ENCODE measurements around the gene PARD3. TPM values are rescaled to one million over a fixed set of nuclear protein-coding genes. Genes with fewer than 3 reads are reported as not detected.

Gene PARD3
- total RNA-seq, 1 experiment from 2014 or later = 154 TPM

DNA sequence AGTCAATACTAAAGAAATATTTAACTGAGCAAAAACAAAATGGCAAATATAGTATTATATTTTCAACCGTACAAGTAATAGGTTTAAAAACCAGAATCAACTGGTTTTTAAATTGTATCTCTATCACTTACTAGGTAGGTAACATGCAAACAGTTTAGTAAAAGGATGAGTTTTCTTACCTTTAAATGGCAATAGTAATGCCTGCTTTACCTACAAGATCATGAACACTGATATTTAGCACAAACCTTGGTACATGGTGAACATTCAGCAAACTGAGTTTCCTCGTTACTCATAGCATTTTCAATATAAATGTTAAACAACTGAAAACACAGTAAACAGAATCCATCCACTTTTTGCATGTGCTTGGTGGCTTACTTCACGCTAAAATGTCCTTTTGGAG lies 389.1 kb downstream of the PARD3 start:
- no peaks in the 10 kb centered on the region for H3F3A ChIP-seq (ENCODE audit: low read length, unreplicated experiment)
- no peaks in the 10 kb centered on the region for H3K27me3 ChIP-seq (ENCODE audit: low read length)
- no peak for ATAC-seq
- H3K4me3 ChIP-seq (ENCODE audit: low read length) = no peak overlapping the region
- H3K9me3 ChIP-seq (ENCODE audit: low read length) = no peaks in the 10 kb centered on the region
- intact Hi-C loops (cut with micrococcal nuclease) = no loop called here
- H3K4me1 ChIP-seq (ENCODE audit: insufficient read depth, low read length) = peaks cover 6% of the 10 kb centered on the region
- H3K27ac ChIP-seq (ENCODE audit: low read length) = no peak overlapping the region
- H3K9ac ChIP-seq (ENCODE audit: low read length) = no peak overlapping the region
- H2AFZ ChIP-seq (ENCODE audit: low read length) = no peak overlapping the region
- no peak overlapping the region for H3K4me2 ChIP-seq (ENCODE audit: low read length)
- no peak for DNase-seq
- CTCF ChIA-PET = no interaction called here
- H3K79me2 ChIP-seq (ENCODE audit: low read length) = no peaks in the 10 kb centered on the region
- H3K36me3 ChIP-seq (ENCODE audit: low read depth, low read length) = no peaks in the 10 kb centered on the region
- POLR2A ChIA-PET (ENCODE audit: unreplicated experiment) = no interaction called here
- no peaks in the 10 kb centered on the region for H3K9me2 ChIP-seq (replicated peaks; ENCODE audit: low read length)
- TF ChIP-seq, protein P1, sequence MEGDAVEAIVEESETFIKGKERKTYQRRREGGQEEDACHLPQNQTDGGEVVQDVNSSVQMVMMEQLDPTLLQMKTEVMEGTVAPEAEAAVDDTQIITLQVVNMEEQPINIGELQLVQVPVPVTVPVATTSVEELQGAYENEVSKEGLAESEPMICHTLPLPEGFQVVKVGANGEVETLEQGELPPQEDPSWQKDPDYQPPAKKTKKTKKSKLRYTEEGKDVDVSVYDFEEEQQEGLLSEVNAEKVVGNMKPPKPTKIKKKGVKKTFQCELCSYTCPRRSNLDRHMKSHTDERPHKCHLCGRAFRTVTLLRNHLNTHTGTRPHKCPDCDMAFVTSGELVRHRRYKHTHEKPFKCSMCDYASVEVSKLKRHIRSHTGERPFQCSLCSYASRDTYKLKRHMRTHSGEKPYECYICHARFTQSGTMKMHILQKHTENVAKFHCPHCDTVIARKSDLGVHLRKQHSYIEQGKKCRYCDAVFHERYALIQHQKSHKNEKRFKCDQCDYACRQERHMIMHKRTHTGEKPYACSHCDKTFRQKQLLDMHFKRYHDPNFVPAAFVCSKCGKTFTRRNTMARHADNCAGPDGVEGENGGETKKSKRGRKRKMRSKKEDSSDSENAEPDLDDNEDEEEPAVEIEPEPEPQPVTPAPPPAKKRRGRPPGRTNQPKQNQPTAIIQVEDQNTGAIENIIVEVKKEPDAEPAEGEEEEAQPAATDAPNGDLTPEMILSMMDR (conservative IDR thresholded peaks at IDR 0.05; ENCODE audit: low read depth, low read length) = no peak
- TF ChIP-seq EZH2phosphoT487 (IDR thresholded peaks at IDR 0.05; ENCODE audit: borderline replicate concordance, low read length) = no peak
- no peak for TF ChIP-seq EZH2 (IDR thresholded peaks at IDR 0.05; ENCODE audit: low read length, unreplicated experiment)
- no peaks in the 10 kb centered on the region for H4K20me1 ChIP-seq (ENCODE audit: low read length)
- no TSS peak for BruUV-seq (replicated peaks)

DNA sequence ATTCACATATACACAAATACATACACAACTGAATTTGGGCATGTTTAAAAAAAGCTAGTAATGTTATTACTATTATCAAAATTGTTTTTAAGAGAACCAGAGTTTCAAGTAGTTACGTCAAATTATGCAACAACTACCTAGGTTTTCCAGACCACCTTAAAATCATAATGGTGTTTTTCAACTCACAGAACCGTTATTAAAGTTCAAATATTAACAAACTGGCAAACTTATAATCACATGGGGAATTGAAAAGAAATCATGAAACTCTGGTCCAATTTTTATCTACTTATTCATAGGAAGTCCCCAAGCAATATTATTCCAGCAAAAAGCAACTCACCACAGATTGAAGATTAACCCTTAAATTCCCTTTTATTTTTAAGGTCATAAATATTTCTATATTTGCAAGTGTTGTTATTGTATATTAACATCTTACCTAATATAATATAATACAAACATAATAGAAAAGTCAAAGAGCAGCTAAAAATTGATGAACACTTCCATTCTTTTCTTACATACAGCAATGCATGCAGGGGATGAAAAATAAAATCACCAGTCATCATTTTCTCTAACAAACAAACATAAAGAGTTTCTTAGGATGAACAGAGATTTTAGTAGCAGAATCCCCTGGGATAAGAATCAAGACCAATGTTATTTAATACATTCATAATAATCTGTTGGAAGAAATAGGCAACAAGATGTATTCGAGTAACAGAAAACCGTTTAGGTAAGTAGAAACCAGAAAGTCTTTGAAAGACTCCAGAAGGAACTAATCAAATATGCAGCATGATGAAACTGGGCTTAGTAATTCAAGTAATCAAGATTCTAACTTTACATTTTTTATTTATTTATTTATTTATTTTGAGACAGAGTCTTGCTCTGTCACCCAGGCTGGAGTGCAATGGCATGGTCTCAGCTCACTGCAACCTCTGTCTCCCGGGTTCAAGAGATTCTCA lies 391.1 kb downstream of the PARD3 start:
- H3K4me3 ChIP-seq (ENCODE audit: low read length) = no peak overlapping the region
- H3K9me2 ChIP-seq (replicated peaks; ENCODE audit: low read length) = no peaks in the 10 kb centered on the region
- H2AFZ ChIP-seq (ENCODE audit: low read length) = no peak overlapping the region
- TF ChIP-seq, protein P1 (conservative IDR thresholded peaks at IDR 0.05; ENCODE audit: low read depth, low read length) = no peak
- TF ChIP-seq EZH2 (IDR thresholded peaks at IDR 0.05; ENCODE audit: low read length, unreplicated experiment) = no peak
- no peak for TF ChIP-seq EZH2phosphoT487 (IDR thresholded peaks at IDR 0.05; ENCODE audit: borderline replicate concordance, low read length)
- no peaks in the 10 kb centered on the region for H3K9me3 ChIP-seq (ENCODE audit: low read length)
- no peaks in the 10 kb centered on the region for H4K20me1 ChIP-seq (ENCODE audit: low read length)
- H3K27ac ChIP-seq (ENCODE audit: low read length) = no peak overlapping the region
- no peaks in the 10 kb centered on the region for H3F3A ChIP-seq (ENCODE audit: low read length, unreplicated experiment)
- no peak overlapping the region for H3K9ac ChIP-seq (ENCODE audit: low read length)
- no peaks in the 10 kb centered on the region for H3K79me2 ChIP-seq (ENCODE audit: low read length)
- POLR2A ChIA-PET (ENCODE audit: unreplicated experiment) = no interaction called here
- H3K4me1 ChIP-seq (ENCODE audit: insufficient read depth, low read length) = no peaks in the 10 kb centered on the region
- CTCF ChIA-PET = interaction anchor here (0.8 kb wide), 1 partner anchor 105 kb away, joined by 3 read pairs; no protein-coding TSS in a partner anchor
- ATAC-seq (no peak), DNase-seq (no peak)
- intact Hi-C loops (cut with micrococcal nuclease) = no loop called here
- H3K36me3 ChIP-seq (ENCODE audit: low read depth, low read length) = no peaks in the 10 kb centered on the region
- no peaks in the 10 kb centered on the region for H3K27me3 ChIP-seq (ENCODE audit: low read length)
- BruUV-seq (replicated peaks) = no TSS peak
- H3K4me2 ChIP-seq (ENCODE audit: low read length) = no peak overlapping the region

DNA sequence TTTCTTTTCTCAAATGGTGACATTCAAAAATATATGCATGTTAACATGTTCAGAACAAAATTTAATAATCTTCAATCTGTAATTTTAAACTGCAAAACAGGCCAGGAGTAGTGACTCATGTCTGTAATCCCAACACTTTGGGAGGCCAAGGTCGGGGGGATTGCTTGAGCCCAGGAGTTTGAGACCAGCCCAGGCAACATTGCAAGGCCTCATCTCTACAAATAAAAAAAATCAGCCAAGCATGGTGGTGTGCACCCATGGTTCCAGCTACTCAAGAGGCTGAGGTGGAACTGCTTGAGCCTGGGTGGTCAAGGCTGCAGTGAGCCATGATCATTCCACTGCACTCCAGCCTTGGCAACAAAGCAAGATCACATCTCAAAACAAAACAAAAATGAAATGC lies 394.3 kb downstream of the PARD3 start:
- ChIA-PET CTCF (no interaction called here), POLR2A (ENCODE audit: unreplicated experiment) (interaction anchor here (0.6 kb wide), 1 partner anchor 76 kb away, joined by 3 read pairs; no protein-coding TSS in a partner anchor)
- Histone ChIP-seq H3K4me2 (ENCODE audit: low read length) (no peak overlapping the region), H4K20me1 (ENCODE audit: low read length) (no peaks in the 10 kb centered on the region), H3K4me3 (ENCODE audit: low read length) (no peak overlapping the region), H3K36me3 (ENCODE audit: low read depth, low read length) (no peaks in the 10 kb centered on the region), H3K4me1 (ENCODE audit: insufficient read depth, low read length) (no peaks in the 10 kb centered on the region), H3K79me2 (ENCODE audit: low read length) (no peaks in the 10 kb centered on the region), H3K9me3 (ENCODE audit: low read length) (no peaks in the 10 kb centered on the region), H3K27me3 (ENCODE audit: low read length) (no peaks in the 10 kb centered on the region), H3K9me2 (replicated peaks; ENCODE audit: low read length) (no peaks in the 10 kb centered on the region), H2AFZ (ENCODE audit: low read length) (no peak overlapping the region), H3K27ac (ENCODE audit: low read length) (no peak overlapping the region), H3F3A (ENCODE audit: low read length, unreplicated experiment) (no peaks in the 10 kb centered on the region), H3K9ac (ENCODE audit: low read length) (no peak overlapping the region)
- ATAC-seq = no peak; the same call in 1 of the 2 replicates
- BruUV-seq (replicated peaks) = no TSS peak
- TF ChIP-seq EZH2 (IDR thresholded peaks at IDR 0.05; ENCODE audit: low read length, unreplicated experiment) (no peak), EZH2phosphoT487 (IDR thresholded peaks at IDR 0.05; ENCODE audit: borderline replicate concordance, low read length) (no peak)
- TF ChIP-seq, protein P1 (conservative IDR thresholded peaks at IDR 0.05; ENCODE audit: low read depth, low read length) = no peak
- intact Hi-C loops (cut with micrococcal nuclease) = no loop called here
- DNase-seq = no peak
